Measurements from ENCODE around the gene KIAA1586. TPM values are rescaled to one million over a fixed set of nuclear protein-coding genes. Genes with fewer than 3 reads are reported as not detected.
"Not testable (repeated sequence)": the region's sequence is repeated elsewhere in the genome, so short reads cannot be mapped to it uniquely, and the experiment has no call there.

Gene KIAA1586, protein sequence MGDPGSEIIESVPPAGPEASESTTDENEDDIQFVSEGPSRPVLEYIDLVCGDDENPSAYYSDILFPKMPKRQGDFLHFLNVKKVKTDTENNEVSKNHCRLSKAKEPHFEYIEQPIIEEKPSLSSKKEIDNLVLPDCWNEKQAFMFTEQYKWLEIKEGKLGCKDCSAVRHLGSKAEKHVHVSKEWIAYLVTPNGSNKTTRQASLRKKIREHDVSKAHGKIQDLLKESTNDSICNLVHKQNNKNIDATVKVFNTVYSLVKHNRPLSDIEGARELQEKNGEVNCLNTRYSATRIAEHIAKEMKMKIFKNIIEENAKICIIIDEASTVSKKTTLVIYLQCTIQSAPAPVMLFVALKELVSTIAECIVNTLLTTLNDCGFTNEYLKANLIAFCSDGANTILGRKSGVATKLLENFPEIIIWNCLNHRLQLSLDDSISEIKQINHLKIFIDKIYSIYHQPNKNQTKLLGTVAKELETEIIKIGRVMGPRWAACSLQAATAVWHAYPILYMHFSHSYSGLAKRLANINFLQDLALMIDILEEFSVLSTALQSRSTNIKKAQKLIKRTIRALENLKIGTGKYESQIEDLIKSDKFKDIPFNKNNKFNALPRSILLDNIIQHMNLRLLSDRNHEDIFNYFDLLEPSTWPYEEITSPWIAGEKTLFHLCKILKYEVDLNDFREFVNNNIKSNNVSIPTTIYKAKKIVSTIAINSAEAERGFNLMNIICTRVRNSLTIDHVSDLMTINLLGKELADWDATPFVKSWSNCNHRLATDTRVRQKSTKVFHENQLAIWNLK
- 38.2 and 39.8 TPM in 2 replicates for total RNA-seq
- long read RNA-seq, transcript KIAA1586-203 (3 exons, 2,883 nt) = minor isoform, 7 of 54 reads
- long read RNA-seq, transcript KIAA1586-201 (4 exons, 2,933 nt) = major isoform, 36 of 54 reads
- long read RNA-seq, partial matches to known transcripts = 4 of 54 reads
- long read RNA-seq, other reads (novel, unspliced or antisense) = 7 of 54 reads

DNA sequence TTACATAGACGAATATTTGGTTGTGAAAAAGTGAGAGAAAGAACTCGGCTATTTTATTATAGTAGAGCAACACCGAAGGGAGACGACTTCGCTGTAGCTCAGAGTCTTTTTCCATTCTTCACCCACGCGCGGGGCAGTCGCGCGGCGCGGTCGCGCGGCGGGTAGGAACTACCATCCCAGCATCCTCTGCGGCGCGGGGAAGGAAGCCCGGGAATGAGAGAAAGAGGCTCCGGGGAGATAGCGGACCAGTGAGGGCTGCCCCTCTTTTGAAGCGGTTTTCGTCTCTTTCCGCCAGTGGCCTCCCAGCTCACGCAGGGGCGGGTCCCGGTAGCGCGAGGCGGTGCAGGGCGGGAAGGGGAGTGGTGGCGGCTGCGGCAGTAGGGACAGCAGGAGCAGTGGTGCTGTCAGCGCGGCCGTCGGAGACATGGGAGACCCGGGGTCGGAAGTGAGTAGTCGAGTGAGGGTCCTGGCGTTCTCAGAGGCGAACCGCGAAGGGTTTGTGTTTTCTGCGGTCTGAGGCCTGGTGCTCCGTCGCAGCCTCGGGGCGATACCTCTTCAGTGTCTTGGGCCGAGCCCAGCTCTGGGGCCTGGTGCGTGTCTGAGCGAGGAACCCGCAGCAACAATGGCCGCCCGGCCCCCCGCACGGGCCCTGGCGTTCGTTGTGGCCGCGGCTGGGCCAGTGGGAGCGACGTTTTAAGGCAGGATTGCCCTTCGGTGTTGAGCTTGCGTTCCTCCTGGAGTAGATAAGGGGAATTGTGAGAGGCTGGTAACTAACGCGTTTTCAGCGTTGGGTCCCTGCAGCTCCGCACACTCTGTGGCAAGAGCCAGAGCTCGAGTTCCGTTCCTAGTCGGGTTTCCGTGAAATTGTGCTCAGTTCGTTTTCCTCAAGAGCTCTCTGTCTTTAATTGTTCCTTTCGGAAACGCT, at the start of gene KIAA1586:
TSS of gene KIAA1586 (plus strand) at position 362 of the 925 bp plus-strand sequence. CDS start at position 425, 63 bp downstream.
- Mint-ChIP-seq H3K4me1 (peaks cover 34% of the 10 kb centered on the region), H3K36me3 (ENCODE audit: low read depth) (peaks cover 10% of the 10 kb centered on the region), H3K27ac (ENCODE audit: unreplicated experiment) (peak within 1 kb of the TSS; percentile 99), H3K4me3 (peak within 1 kb of the TSS; percentile 98), H3K27me3 (ENCODE audit: low read depth) (peaks cover 18% of the 10 kb centered on the region)
- not testable (repeated sequence) for H3K9me3 Mint-ChIP-seq
- DNase-seq (ENCODE audit: low read depth, low spot score) = peak; percentile 77

DNA sequence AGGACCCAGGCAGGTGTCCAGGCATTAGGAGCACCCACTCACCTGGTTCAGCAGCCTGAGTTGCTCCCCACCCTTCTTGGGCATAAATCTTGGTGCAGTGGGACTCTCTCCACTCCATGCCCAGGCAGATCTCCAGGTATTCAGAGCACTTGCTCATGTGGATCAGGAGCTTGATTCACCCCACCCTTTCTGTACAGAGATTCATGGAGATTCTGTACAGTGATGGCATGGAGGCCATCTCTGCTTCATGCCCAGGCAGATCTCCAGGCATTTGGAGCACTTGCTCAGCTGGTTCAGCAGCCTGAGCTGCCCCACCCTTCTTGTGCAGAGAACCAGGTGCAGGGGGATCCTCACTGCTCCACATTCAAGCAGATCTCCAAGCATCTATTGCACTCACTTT, 47.4 kb upstream of the KIAA1586 start:
- H3K9me3 Mint-ChIP-seq = no peaks in the 10 kb centered on the region
- H3K4me3 Mint-ChIP-seq = no peak overlapping the region
- no peaks in the 10 kb centered on the region for H3K27me3 Mint-ChIP-seq (ENCODE audit: low read depth)
- DNase-seq (ENCODE audit: low read depth, low spot score) = no peak
- no peak overlapping the region for H3K27ac Mint-ChIP-seq (ENCODE audit: unreplicated experiment)
- no peaks in the 10 kb centered on the region for H3K4me1 Mint-ChIP-seq
- TF ChIP-seq, protein P1, sequence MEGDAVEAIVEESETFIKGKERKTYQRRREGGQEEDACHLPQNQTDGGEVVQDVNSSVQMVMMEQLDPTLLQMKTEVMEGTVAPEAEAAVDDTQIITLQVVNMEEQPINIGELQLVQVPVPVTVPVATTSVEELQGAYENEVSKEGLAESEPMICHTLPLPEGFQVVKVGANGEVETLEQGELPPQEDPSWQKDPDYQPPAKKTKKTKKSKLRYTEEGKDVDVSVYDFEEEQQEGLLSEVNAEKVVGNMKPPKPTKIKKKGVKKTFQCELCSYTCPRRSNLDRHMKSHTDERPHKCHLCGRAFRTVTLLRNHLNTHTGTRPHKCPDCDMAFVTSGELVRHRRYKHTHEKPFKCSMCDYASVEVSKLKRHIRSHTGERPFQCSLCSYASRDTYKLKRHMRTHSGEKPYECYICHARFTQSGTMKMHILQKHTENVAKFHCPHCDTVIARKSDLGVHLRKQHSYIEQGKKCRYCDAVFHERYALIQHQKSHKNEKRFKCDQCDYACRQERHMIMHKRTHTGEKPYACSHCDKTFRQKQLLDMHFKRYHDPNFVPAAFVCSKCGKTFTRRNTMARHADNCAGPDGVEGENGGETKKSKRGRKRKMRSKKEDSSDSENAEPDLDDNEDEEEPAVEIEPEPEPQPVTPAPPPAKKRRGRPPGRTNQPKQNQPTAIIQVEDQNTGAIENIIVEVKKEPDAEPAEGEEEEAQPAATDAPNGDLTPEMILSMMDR (conservative IDR thresholded peaks at IDR 0.05) = no peak
- H3K36me3 Mint-ChIP-seq (ENCODE audit: low read depth) = peaks cover 5% of the 10 kb centered on the region

DNA sequence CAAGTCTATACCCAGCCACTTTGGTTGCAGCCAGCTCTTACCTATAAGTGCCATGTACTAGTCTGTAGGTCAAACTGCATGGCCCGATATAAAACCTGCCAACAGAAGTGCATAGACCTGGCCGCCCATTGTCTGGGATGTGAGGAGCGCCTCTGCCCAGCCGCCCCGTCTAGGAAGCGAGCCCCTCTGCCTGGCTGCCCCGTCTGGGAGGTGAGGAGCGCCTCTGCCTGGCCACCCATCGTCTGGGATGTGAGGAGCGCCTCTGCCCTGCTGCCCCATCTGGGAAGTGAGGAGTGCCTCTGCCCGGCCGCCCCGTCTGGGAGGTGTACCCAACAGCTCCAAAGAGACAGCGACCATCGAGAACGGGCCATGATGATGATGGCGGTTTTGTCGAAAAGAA, 46.7 kb upstream of the KIAA1586 start:
- not testable (repeated sequence) for DNase-seq (ENCODE audit: low read depth, low spot score); H3K9me3 Mint-ChIP-seq; H3K4me3 Mint-ChIP-seq

DNA sequence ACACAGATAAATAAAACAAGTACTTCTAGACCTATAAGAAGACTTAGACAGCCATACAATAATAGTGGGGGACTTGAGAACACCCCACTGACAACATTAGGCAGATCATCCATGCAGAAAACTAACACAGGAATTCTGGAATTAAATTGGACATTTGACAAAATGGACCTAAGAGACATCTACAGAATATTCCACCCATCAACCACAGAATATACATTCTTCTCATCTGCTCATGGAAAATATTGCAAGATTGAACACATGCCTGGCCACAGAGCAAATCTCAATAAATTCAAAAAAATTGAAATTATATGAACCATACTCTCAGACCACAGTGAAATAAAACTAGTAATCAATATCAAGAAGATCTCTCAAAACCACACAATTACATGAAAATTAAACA, 44.3 kb upstream of the KIAA1586 start:
- Mint-ChIP-seq H3K36me3 (ENCODE audit: low read depth) (peaks cover 5% of the 10 kb centered on the region), H3K9me3 (peaks cover 2% of the 10 kb centered on the region), H3K27me3 (ENCODE audit: low read depth) (no peaks in the 10 kb centered on the region), H3K27ac (ENCODE audit: unreplicated experiment) (no peak overlapping the region), H3K4me3 (no peak overlapping the region), H3K4me1 (no peaks in the 10 kb centered on the region)
- no peak for DNase-seq (ENCODE audit: low read depth, low spot score)
- TF ChIP-seq, protein P1 (conservative IDR thresholded peaks at IDR 0.05) = no peak

More for the DNA sequence above, 46.7 kb upstream of the KIAA1586 start:
- H3K27ac Mint-ChIP-seq (ENCODE audit: unreplicated experiment); H3K4me1 Mint-ChIP-seq; H3K27me3 Mint-ChIP-seq (ENCODE audit: low read depth); H3K36me3 Mint-ChIP-seq (ENCODE audit: low read depth): not testable (repeated sequence)

DNA sequence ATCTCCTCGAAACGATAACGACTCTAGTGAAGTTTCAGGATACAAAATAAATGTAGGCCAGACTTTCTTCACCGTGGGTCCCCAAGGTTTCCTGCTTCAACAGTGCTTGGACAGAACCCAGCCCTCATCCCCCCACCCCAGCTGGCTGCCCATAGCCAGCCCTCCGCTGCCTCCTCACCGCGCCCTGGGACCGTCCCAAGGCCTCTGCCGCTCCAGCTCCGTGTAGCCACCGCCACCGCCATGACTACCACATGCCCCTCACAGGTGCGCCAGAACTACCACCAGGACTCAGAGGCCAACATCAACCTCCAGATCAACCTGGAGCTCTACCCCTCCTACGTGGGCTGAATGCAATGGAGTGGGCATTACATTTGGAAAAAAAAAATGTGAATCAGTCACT, 42.2 kb upstream of the KIAA1586 start:
- Mint-ChIP-seq H3K4me3 (no peak overlapping the region), H3K36me3 (ENCODE audit: low read depth) (no peaks in the 10 kb centered on the region), H3K27ac (ENCODE audit: unreplicated experiment) (no peak overlapping the region), H3K9me3 (peaks cover 2% of the 10 kb centered on the region), H3K4me1 (no peaks in the 10 kb centered on the region), H3K27me3 (ENCODE audit: low read depth) (no peaks in the 10 kb centered on the region)
- TF ChIP-seq, protein P1 (conservative IDR thresholded peaks at IDR 0.05) = no peak
- DNase-seq (ENCODE audit: low read depth, low spot score) = no peak

DNA sequence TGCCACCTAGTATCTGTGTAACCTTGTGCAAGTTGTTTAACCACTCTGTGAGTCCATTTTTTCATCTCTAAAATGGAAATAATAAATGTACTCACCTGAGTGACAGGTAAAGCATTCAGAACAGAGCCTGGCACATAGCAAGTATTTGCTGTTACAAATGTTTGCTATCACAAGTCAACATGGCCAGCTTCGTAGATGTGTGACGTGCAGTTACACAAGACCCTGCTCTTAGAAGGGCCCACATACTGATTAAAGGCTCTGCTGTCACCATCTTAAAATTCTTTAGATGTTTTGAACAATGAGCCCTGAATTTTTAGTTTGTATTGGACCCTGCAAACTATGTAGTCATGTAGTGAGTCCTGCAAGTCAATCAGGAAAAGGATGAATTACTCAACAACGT, 40.4 kb upstream of the KIAA1586 start:
- Mint-ChIP-seq H3K4me3 (no peak overlapping the region), H3K36me3 (ENCODE audit: low read depth) (no peaks in the 10 kb centered on the region), H3K27me3 (ENCODE audit: low read depth) (no peaks in the 10 kb centered on the region), H3K4me1 (no peaks in the 10 kb centered on the region), H3K9me3 (peaks cover 2% of the 10 kb centered on the region), H3K27ac (ENCODE audit: unreplicated experiment) (no peak overlapping the region)
- TF ChIP-seq, protein P1 (conservative IDR thresholded peaks at IDR 0.05) = no peak
- DNase-seq (ENCODE audit: low read depth, low spot score) = no peak

DNA sequence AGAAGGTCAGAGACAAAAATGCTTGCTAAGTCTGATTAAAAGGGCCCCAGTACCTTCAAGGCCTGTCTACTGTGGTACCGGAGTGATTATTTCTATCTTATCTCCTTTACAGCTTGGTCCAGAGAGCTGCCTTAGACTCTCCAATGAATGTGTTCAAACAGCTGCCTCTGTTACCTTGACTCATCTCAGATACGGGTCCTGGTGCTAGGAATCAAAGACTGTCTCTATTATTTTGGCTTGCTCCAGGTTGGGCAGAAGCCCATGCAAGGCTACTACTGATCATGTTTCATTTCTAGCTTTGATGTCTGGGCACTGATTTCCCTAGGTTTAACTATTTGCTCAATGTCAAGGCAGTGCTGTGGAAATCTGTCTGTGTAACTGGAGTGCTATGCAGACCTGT, 38.4 kb upstream of the KIAA1586 start:
- not testable (repeated sequence) for H3K27ac Mint-ChIP-seq (ENCODE audit: unreplicated experiment); H3K36me3 Mint-ChIP-seq (ENCODE audit: low read depth); DNase-seq (ENCODE audit: low read depth, low spot score); H3K27me3 Mint-ChIP-seq (ENCODE audit: low read depth); H3K4me3 Mint-ChIP-seq; H3K4me1 Mint-ChIP-seq; H3K9me3 Mint-ChIP-seq

All from neural crest cell (in vitro differentiated cells).